Measurements from ENCODE around the gene RILPL2. TPM values are rescaled to one million over a fixed set of nuclear protein-coding genes. Genes with fewer than 3 reads are reported as not detected.

Gene RILPL2
- total RNA-seq, 2 experiments from 2014 or later = 3.4 to 6.8 TPM

DNA sequence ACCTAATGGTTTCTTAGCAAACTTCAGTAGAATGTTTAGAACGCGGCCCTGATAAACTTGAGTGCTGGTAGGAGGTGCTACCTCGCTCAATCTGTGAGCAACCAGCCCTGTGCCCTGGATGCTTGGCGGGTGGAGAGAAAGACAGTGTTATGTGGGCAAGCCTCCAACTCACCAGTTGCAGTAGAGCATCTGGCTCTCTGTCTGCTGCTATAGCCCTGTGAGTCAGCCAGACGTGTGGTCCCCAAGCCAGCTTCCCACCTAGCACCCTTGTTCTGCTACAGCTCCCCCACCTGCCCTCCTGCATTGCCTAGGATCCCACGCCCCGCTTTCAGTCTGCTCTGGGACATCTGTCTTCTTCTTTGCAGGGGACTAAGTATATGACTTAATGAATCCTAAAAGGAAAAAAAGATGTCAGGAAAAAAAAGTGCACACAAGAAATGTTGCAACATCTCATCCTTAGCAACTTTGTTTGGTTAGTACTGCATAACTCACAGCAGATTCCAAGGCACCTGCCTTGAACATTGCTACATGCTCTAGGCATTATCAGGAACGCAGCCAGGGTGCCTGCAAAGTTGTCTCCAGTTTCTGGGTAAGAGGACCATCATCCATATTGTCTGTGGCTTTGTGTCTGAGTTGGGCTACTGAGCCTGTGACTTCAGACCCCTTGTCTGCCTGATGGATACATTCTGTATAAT, 35.0 kb upstream of the RILPL2 start:
- no peak for DNase-seq (ENCODE audit: low spot score)
- POLR2A ChIA-PET = interaction anchor here (0.8 kb wide), 1 partner anchor 12 kb away, joined by 3 read pairs; no protein-coding TSS in a partner anchor
- no peak overlapping the region for H3K4me2 ChIP-seq (ENCODE audit: low read length)
- no peak overlapping the region for H3K27ac ChIP-seq (ENCODE audit: low read depth, low read length, poor library complexity, severe bottlenecking)
- H2AFZ ChIP-seq (ENCODE audit: low read length) = no peak overlapping the region
- no peaks in the 10 kb centered on the region for H3K9me3 ChIP-seq (ENCODE audit: low read length)
- H3K4me1 ChIP-seq (ENCODE audit: insufficient read depth, low read length, poor library complexity, severe bottlenecking) = peaks cover 24% of the 10 kb centered on the region
- H3K9me2 ChIP-seq (ENCODE audit: insufficient read depth, low read length) = no peaks in the 10 kb centered on the region
- peaks cover 8% of the 10 kb centered on the region; the same call in 1 of the 2 replicates for H3K36me3 ChIP-seq (ENCODE audit: insufficient read depth, low read length)
- CTCF ChIA-PET (ENCODE audit: unreplicated experiment) = no interaction called here
- H3K79me2 ChIP-seq (ENCODE audit: insufficient read depth, low read depth, low read length) = no peaks in the 10 kb centered on the region
- intact Hi-C loops (cut with micrococcal nuclease; ENCODE audit: unreplicated experiment) = no loop called here
- BruUV-seq (replicated peaks) = no TSS peak
- no peak overlapping the region for H3K4me3 ChIP-seq (ENCODE audit: low read depth, low read length, poor library complexity, severe bottlenecking)
- no peaks in the 10 kb centered on the region for H4K20me1 ChIP-seq (ENCODE audit: insufficient read depth, low read length)
- no peak for TF ChIP-seq EZH2phosphoT487 (IDR thresholded peaks at IDR 0.05; ENCODE audit: borderline replicate concordance, low read depth, low read length)
- TF ChIP-seq, protein P1, sequence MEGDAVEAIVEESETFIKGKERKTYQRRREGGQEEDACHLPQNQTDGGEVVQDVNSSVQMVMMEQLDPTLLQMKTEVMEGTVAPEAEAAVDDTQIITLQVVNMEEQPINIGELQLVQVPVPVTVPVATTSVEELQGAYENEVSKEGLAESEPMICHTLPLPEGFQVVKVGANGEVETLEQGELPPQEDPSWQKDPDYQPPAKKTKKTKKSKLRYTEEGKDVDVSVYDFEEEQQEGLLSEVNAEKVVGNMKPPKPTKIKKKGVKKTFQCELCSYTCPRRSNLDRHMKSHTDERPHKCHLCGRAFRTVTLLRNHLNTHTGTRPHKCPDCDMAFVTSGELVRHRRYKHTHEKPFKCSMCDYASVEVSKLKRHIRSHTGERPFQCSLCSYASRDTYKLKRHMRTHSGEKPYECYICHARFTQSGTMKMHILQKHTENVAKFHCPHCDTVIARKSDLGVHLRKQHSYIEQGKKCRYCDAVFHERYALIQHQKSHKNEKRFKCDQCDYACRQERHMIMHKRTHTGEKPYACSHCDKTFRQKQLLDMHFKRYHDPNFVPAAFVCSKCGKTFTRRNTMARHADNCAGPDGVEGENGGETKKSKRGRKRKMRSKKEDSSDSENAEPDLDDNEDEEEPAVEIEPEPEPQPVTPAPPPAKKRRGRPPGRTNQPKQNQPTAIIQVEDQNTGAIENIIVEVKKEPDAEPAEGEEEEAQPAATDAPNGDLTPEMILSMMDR (conservative IDR thresholded peaks at IDR 0.05; ENCODE audit: low read length) = no peak

DNA sequence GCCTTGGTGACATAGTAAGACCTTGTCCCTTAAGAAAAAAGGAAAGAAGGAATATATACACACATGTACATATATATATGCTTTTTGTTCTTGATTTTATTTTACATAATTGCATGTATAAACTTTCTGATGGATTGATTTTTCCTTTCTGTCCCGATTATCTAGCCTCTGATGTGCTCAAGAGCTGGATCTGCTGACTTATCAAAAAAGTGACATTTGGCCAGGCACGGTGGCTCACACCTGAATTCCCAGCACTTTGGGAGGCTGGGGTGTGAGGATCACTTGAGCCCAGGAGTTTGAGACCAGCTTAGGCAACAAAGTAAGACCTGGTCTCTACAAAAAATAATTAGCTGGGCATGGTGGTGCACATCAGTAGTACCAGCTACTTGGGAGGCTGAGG, 33.5 kb upstream of the RILPL2 start:
- no peak for DNase-seq (ENCODE audit: low spot score)
- Histone ChIP-seq H3K4me1 (ENCODE audit: insufficient read depth, low read length, poor library complexity, severe bottlenecking) (peaks cover 18% of the 10 kb centered on the region), H3K79me2 (ENCODE audit: insufficient read depth, low read depth, low read length) (no peaks in the 10 kb centered on the region), H3K4me2 (ENCODE audit: low read length) (no peak overlapping the region), H3K27ac (ENCODE audit: low read depth, low read length, poor library complexity, severe bottlenecking) (no peak overlapping the region), H3K4me3 (ENCODE audit: low read depth, low read length, poor library complexity, severe bottlenecking) (no peak overlapping the region), H4K20me1 (ENCODE audit: insufficient read depth, low read length) (no peaks in the 10 kb centered on the region), H3K36me3 (ENCODE audit: insufficient read depth, low read length) (peaks cover 22% of the 10 kb centered on the region; the same call in 1 of the 2 replicates), H2AFZ (ENCODE audit: low read length) (no peak overlapping the region), H3K9me2 (ENCODE audit: insufficient read depth, low read length) (no peaks in the 10 kb centered on the region), H3K9me3 (ENCODE audit: low read length) (no peaks in the 10 kb centered on the region)
- no TSS peak for BruUV-seq (replicated peaks)
- intact Hi-C loops (cut with micrococcal nuclease; ENCODE audit: unreplicated experiment) = loop anchor here (2.0 kb wide), 1 partner anchor 199 kb away; the partner anchor contains the start of gene CDK2AP1
- TF ChIP-seq, protein P1 (conservative IDR thresholded peaks at IDR 0.05; ENCODE audit: low read length) = no peak
- TF ChIP-seq EZH2phosphoT487 (IDR thresholded peaks at IDR 0.05; ENCODE audit: borderline replicate concordance, low read depth, low read length) = no peak
- POLR2A ChIA-PET = interaction anchor here (0.5 kb wide), 1 partner anchor 296 kb away, joined by 3 read pairs; no protein-coding TSS in a partner anchor
- CTCF ChIA-PET (ENCODE audit: unreplicated experiment) = no interaction called here

DNA sequence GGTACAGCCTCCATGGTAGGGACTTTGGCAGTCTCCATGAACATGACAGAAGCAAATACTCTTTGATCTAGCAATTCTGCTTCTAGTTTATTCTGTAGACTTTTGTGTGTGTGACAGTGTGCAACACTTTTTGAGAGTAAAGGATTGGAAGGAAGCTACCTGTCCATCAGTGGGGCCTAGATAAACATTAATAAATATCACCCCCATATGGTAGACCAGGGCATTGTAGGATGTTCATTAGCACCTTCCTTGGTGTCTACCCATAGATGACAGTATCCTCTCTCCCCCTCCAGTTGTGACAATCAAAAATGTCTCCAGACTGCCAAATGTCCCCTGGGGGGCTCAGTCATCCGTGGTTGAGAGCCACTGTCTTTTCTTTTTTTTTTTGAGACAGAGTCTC, 32.3 kb upstream of the RILPL2 start:
- Histone ChIP-seq H3K79me2 (ENCODE audit: insufficient read depth, low read depth, low read length) (no peaks in the 10 kb centered on the region), H3K27ac (ENCODE audit: low read depth, low read length, poor library complexity, severe bottlenecking) (no peak overlapping the region), H3K4me3 (ENCODE audit: low read depth, low read length, poor library complexity, severe bottlenecking) (no peak overlapping the region), H2AFZ (ENCODE audit: low read length) (no peak overlapping the region), H3K36me3 (ENCODE audit: insufficient read depth, low read length) (peaks cover 28% of the 10 kb centered on the region; the same call in 1 of the 2 replicates), H3K9me2 (ENCODE audit: insufficient read depth, low read length) (no peaks in the 10 kb centered on the region), H4K20me1 (ENCODE audit: insufficient read depth, low read length) (no peaks in the 10 kb centered on the region), H3K9me3 (ENCODE audit: low read length) (no peaks in the 10 kb centered on the region), H3K4me2 (ENCODE audit: low read length) (peak overlapping the region; percentile 12; the same call in 1 of the 2 replicates), H3K4me1 (ENCODE audit: insufficient read depth, low read length, poor library complexity, severe bottlenecking) (peaks cover 12% of the 10 kb centered on the region)
- ChIA-PET CTCF (ENCODE audit: unreplicated experiment) (no interaction called here), POLR2A (interaction anchor here (0.6 kb wide), 1 partner anchor 8 kb away, joined by 3 read pairs; no protein-coding TSS in a partner anchor)
- peak; percentile 63 for DNase-seq (ENCODE audit: low spot score)
- intact Hi-C loops (cut with micrococcal nuclease; ENCODE audit: unreplicated experiment) = loop anchor here (2.0 kb wide), 1 partner anchor 198 kb away; the partner anchor contains the start of gene CDK2AP1
- no TSS peak for BruUV-seq (replicated peaks)
- TF ChIP-seq, protein P1 (conservative IDR thresholded peaks at IDR 0.05; ENCODE audit: low read length) = peak; percentile 75
- no peak for TF ChIP-seq EZH2phosphoT487 (IDR thresholded peaks at IDR 0.05; ENCODE audit: borderline replicate concordance, low read depth, low read length)
